ENCODE measurements around the gene PRPF40A.

Gene PRPF40A

GRCh38 chr2:152715854-152716428 lies 1.3 kb downstream of the PRPF40A start:
- Histone ChIP-seq H4K20me1 (ENCODE audit: insufficient read depth, low read length) (peaks cover 47% of the 10 kb centered on the region), H3K27me3 (ENCODE audit: low read depth, low read length) (no peaks in the 10 kb centered on the region), H3K27ac (ENCODE audit: low read length) (no peak overlapping the region), H3K4me3 (ENCODE audit: low read length) (peak overlapping the region; percentile 96), H3K9ac (ENCODE audit: low read length) (peak overlapping the region; percentile 95), H2AFZ (ENCODE audit: low read depth, low read length) (no peak overlapping the region), H3K4me2 (ENCODE audit: low read length) (peak overlapping the region; percentile 89), H3K79me2 (ENCODE audit: low read length) (peaks cover 88% of the 10 kb centered on the region), H3K9me3 (ENCODE audit: insufficient read depth, low read length) (no peaks in the 10 kb centered on the region), H3K36me3 (replicated peaks; ENCODE audit: low read depth, low read length) (peaks cover 47% of the 10 kb centered on the region), H3K4me1 (ENCODE audit: low read length) (peaks cover 24% of the 10 kb centered on the region)
- TF ChIP-seq EZH2phosphoT487 (IDR thresholded peaks at IDR 0.05; ENCODE audit: low read depth) (no peak), CTCF (IDR thresholded peaks at IDR 0.05; ENCODE audit: low read depth, low read length) (peak; percentile 57)

GRCh38 chr2:152715112-152715511 lies 2.1 kb downstream of the PRPF40A start:
- Histone ChIP-seq H3K4me3 (ENCODE audit: low read length) (peak overlapping the region; percentile 96; the same call in 1 of the 2 replicates), H3K4me2 (ENCODE audit: low read length) (peak overlapping the region; percentile 89), H3K36me3 (replicated peaks; ENCODE audit: low read depth, low read length) (peaks cover 51% of the 10 kb centered on the region), H3K27ac (ENCODE audit: low read length) (no peak overlapping the region), H3K27me3 (ENCODE audit: low read depth, low read length) (no peaks in the 10 kb centered on the region), H2AFZ (ENCODE audit: low read depth, low read length) (no peak overlapping the region), H4K20me1 (ENCODE audit: insufficient read depth, low read length) (peaks cover 44% of the 10 kb centered on the region), H3K9me3 (ENCODE audit: insufficient read depth, low read length) (no peaks in the 10 kb centered on the region), H3K9ac (ENCODE audit: low read length) (no peak overlapping the region), H3K4me1 (ENCODE audit: low read length) (peaks cover 20% of the 10 kb centered on the region), H3K79me2 (ENCODE audit: low read length) (peaks cover 88% of the 10 kb centered on the region)
- TF ChIP-seq EZH2phosphoT487 (IDR thresholded peaks at IDR 0.05; ENCODE audit: low read depth) (no peak), CTCF (IDR thresholded peaks at IDR 0.05; ENCODE audit: low read depth, low read length) (no peak)

- Histone ChIP-seq H3K27ac (ENCODE audit: low read length) (no peak overlapping the region), H2AFZ (ENCODE audit: low read depth, low read length) (no peak overlapping the region), H3K4me3 (ENCODE audit: low read length) (no peak overlapping the region), H3K36me3 (replicated peaks; ENCODE audit: low read depth, low read length) (peaks cover 81% of the 10 kb centered on the region), H4K20me1 (ENCODE audit: insufficient read depth, low read length) (peaks cover 66% of the 10 kb centered on the region), H3K79me2 (ENCODE audit: low read length) (peaks cover 100% of the 10 kb centered on the region), H3K9me3 (ENCODE audit: insufficient read depth, low read length) (no peaks in the 10 kb centered on the region), H3K4me1 (ENCODE audit: low read length) (peaks cover 8% of the 10 kb centered on the region), H3K27me3 (ENCODE audit: low read depth, low read length) (no peaks in the 10 kb centered on the region), H3K4me2 (ENCODE audit: low read length) (no peak overlapping the region), H3K9ac (ENCODE audit: low read length) (no peak overlapping the region)
- TF ChIP-seq EZH2phosphoT487 (IDR thresholded peaks at IDR 0.05; ENCODE audit: low read depth) (no peak), CTCF (IDR thresholded peaks at IDR 0.05; ENCODE audit: low read depth, low read length) (no peak)
These were observed 6.5 kb downstream of the PRPF40A start for GRCh38 chr2:152710713-152711112.

- no peak overlapping the region for H2AFZ ChIP-seq (ENCODE audit: low read depth, low read length)
- H3K4me1 ChIP-seq (ENCODE audit: low read length): no peaks in the 10 kb centered on the region
- H3K4me2 ChIP-seq (ENCODE audit: low read length): no peak overlapping the region
- no peak for TF ChIP-seq EZH2phosphoT487 (IDR thresholded peaks at IDR 0.05; ENCODE audit: low read depth)
- no peak for TF ChIP-seq CTCF (IDR thresholded peaks at IDR 0.05; ENCODE audit: low read depth, low read length)
- no peaks in the 10 kb centered on the region for H3K27me3 ChIP-seq (ENCODE audit: low read depth, low read length)
- peaks cover 75% of the 10 kb centered on the region for H3K36me3 ChIP-seq (replicated peaks; ENCODE audit: low read depth, low read length)
- no peak overlapping the region for H3K27ac ChIP-seq (ENCODE audit: low read length)
- no peaks in the 10 kb centered on the region for H3K9me3 ChIP-seq (ENCODE audit: insufficient read depth, low read length)
- H4K20me1 ChIP-seq (ENCODE audit: insufficient read depth, low read length): peaks cover 75% of the 10 kb centered on the region
- H3K9ac ChIP-seq (ENCODE audit: low read length): no peak overlapping the region
- peaks cover 100% of the 10 kb centered on the region for H3K79me2 ChIP-seq (ENCODE audit: low read length)
- no peak overlapping the region for H3K4me3 ChIP-seq (ENCODE audit: low read length)
These were observed 8.5 kb downstream of the PRPF40A start for GRCh38 chr2:152708742-152709141.

Data from OCI-LY3 (cell line).